H7 (cell line): ENCODE results near the gene FUT3. TPM values are rescaled to one million over a fixed set of nuclear protein-coding genes. Genes with fewer than 3 reads are reported as not detected.
A peak's percentile ranks its signal among the peaks of the same experiment; 100 is the strongest.

Experiments
- DNase-seq: peaks from one replicate; pipeline ENCODE4 v3.0.0; 2012
- H3K27me3 ChIP-seq: 2 replicates; pipeline ENCODE4 v1.6.0; 2011; ENCODE audit warnings: mild to moderate bottlenecking, low read length; ENCODE audit not compliant: control insufficient read depth, insufficient read depth
- H3K36me3 ChIP-seq: replicated peaks from 2 replicates; pipeline ENCODE4 v1.5.1; 2011; ENCODE audit warnings: low read length; ENCODE audit not compliant: control insufficient read depth, insufficient read depth
- H3K4me3 ChIP-seq: 2 replicates; pipeline ENCODE4 v1.5.1; 2011; ENCODE audit warnings: low read depth, mild to moderate bottlenecking, control low read depth, low read length, moderate library complexity; ENCODE audit not compliant: insufficient read depth
- total RNA-seq: library from RNA; depleted of rRNA; stranded (reverse); fragments of >200 nt; shearing (Covaris generic); gene quantifications from 2 replicates; pipeline ENCODE4 v1.2.3, GENCODE V29; 2014

The FUT3 gene
- total RNA-seq, 1 experiment from 2014 or later, result not detected

- peak; percentile 100 for DNase-seq
- Histone ChIP-seq H3K36me3 (no peaks in the 10 kb centered on the region), H3K4me3 (peak overlapping the region; percentile 90), H3K27me3 (no peaks in the 10 kb centered on the region)
Observed at GRCh38 chr19:5827891-5828660, 23.2 kb downstream of the FUT3 start.

- peak overlapping the region; percentile 90 for H3K4me3 ChIP-seq
- DNase-seq, result no peak
Observed at GRCh38 chr19:5827342-5827890, 23.8 kb downstream of the FUT3 start.

GRCh38 chr19:5826531-5827341, 24.5 kb downstream of the FUT3 start:
- no peak overlapping the region for H3K4me3 ChIP-seq
- H3K36me3 ChIP-seq, result no peaks in the 10 kb centered on the region
- DNase-seq, result peak; percentile 88
- no peaks in the 10 kb centered on the region for H3K27me3 ChIP-seq

More at GRCh38 chr19:5827342-5827890, 23.8 kb downstream of the FUT3 start:
- Histone ChIP-seq H3K27me3 (no peaks in the 10 kb centered on the region), H3K36me3 (no peaks in the 10 kb centered on the region)

GRCh38 chr19:5825178-5825577, 26.1 kb downstream of the FUT3 start:
- H3K27me3 ChIP-seq, result no peaks in the 10 kb centered on the region
- H3K36me3 ChIP-seq, result no peaks in the 10 kb centered on the region
- no peak for DNase-seq
- H3K4me3 ChIP-seq, result no peak overlapping the region

GRCh38 chr19:5824751-5825150, 26.5 kb downstream of the FUT3 start:
- no peaks in the 10 kb centered on the region for H3K27me3 ChIP-seq
- H3K36me3 ChIP-seq, result no peaks in the 10 kb centered on the region
- no peak overlapping the region for H3K4me3 ChIP-seq
- no peak for DNase-seq

GRCh38 chr19:5823579-5824281, 27.5 kb downstream of the FUT3 start:
- H3K4me3 ChIP-seq, result no peak overlapping the region
- H3K27me3 ChIP-seq, result no peaks in the 10 kb centered on the region
- peak; percentile 86 for DNase-seq
- no peaks in the 10 kb centered on the region for H3K36me3 ChIP-seq

GRCh38 chr19:5822181-5822844, 28.9 kb downstream of the FUT3 start:
- Histone ChIP-seq H3K27me3 (no peaks in the 10 kb centered on the region), H3K36me3 (no peaks in the 10 kb centered on the region), H3K4me3 (no peak overlapping the region)
- no peak for DNase-seq

- no peaks in the 10 kb centered on the region for H3K27me3 ChIP-seq
- H3K36me3 ChIP-seq, result no peaks in the 10 kb centered on the region
- H3K4me3 ChIP-seq, result no peak overlapping the region
- DNase-seq, result no peak
Observed at GRCh38 chr19:5821521-5822180, 29.6 kb downstream of the FUT3 start.

- Histone ChIP-seq H3K36me3 (no peaks in the 10 kb centered on the region), H3K4me3 (no peak overlapping the region), H3K27me3 (no peaks in the 10 kb centered on the region)
- DNase-seq, result no peak
Observed at GRCh38 chr19:5820785-5821184, 30.5 kb downstream of the FUT3 start.

GRCh38 chr19:5818594-5818993, 32.7 kb downstream of the FUT3 start:
- no peak overlapping the region for H3K4me3 ChIP-seq
- no peaks in the 10 kb centered on the region for H3K27me3 ChIP-seq

GRCh38 chr19:5817218-5817617, 34.0 kb downstream of the FUT3 start:
- DNase-seq, result no peak
- Histone ChIP-seq H3K4me3 (no peak overlapping the region), H3K27me3 (no peaks in the 10 kb centered on the region), H3K36me3 (no peaks in the 10 kb centered on the region)

More at GRCh38 chr19:5818594-5818993, 32.7 kb downstream of the FUT3 start:
- H3K36me3 ChIP-seq, result no peaks in the 10 kb centered on the region
- no peak for DNase-seq

GRCh38 chr19:5814852-5815246, 36.4 kb downstream of the FUT3 start:
- Histone ChIP-seq H3K36me3 (no peaks in the 10 kb centered on the region), H3K27me3 (no peaks in the 10 kb centered on the region), H3K4me3 (no peak overlapping the region)
- no peak for DNase-seq

GRCh38 chr19:5814123-5814851, 37.0 kb downstream of the FUT3 start:
- no peak for DNase-seq
- Histone ChIP-seq H3K4me3 (no peak overlapping the region), H3K27me3 (no peaks in the 10 kb centered on the region), H3K36me3 (no peaks in the 10 kb centered on the region)
